ENCODE measurements around the gene KCNIP1.

DNA sequence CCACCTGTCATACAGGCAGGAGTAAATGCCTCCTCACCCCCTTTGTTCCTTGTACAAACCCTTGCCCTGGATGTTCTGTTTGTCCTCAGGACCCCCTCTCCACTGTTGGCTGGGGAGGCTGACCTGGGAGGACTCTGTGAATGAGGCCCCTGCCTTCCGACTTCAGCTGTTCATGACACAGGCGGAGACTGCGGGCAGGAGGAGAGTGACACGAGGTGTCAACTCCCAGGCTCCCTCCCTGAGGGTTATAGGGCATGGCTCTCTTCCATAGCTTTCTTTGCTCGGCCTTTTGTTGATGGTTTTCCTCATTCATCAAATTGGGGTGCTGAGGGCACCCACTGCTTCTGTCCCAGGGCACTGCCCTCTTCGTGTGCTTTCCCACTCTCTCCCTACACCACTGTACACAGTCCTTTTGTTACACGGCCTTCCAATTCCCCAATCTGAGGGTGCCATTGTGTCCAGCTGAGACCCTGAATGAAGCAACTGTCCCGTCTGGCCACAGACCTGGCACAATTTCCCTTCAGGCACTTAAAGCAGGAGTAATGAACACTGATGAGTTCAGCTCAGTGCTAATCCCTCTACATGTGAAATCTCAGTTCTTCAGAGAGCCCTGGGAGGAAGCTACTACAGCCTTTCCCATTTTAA, 33.8 kb downstream of the KCNIP1 start:
- no peak for TF ChIP-seq POLR2AphosphoS5 (IDR thresholded peaks at IDR 0.05)
- TF ChIP-seq, protein P1, sequence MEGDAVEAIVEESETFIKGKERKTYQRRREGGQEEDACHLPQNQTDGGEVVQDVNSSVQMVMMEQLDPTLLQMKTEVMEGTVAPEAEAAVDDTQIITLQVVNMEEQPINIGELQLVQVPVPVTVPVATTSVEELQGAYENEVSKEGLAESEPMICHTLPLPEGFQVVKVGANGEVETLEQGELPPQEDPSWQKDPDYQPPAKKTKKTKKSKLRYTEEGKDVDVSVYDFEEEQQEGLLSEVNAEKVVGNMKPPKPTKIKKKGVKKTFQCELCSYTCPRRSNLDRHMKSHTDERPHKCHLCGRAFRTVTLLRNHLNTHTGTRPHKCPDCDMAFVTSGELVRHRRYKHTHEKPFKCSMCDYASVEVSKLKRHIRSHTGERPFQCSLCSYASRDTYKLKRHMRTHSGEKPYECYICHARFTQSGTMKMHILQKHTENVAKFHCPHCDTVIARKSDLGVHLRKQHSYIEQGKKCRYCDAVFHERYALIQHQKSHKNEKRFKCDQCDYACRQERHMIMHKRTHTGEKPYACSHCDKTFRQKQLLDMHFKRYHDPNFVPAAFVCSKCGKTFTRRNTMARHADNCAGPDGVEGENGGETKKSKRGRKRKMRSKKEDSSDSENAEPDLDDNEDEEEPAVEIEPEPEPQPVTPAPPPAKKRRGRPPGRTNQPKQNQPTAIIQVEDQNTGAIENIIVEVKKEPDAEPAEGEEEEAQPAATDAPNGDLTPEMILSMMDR (IDR thresholded peaks at IDR 0.05 in 8 of 11, conservative IDR thresholded peaks at IDR 0.05 in 3 of 11) = no peak
- no peak for TF ChIP-seq POLR2A (IDR thresholded peaks at IDR 0.05)
